GM12878 (cell line): ENCODE data around the gene PCDHA1. TPM values are rescaled to one million over a fixed set of nuclear protein-coding genes. Genes with fewer than 3 reads are reported as not detected.

Experiments used
- ATAC-seq: fragments of 200-7000 bp; cut with Tn5 transposase; 3 replicates; pipeline ENCODE4 v1.9.1; 2020; ENCODE audit warnings: mild to moderate bottlenecking, moderate library complexity
- BruUV-seq: library from RNA; stranded (reverse); fragments of 400-500 nt; replicated peaks from 2 replicates; lab custom pipeline; 2021; lab: Mats Ljungman, UMichigan
- CTCF ChIA-PET: fragments of 300-600 bp; sonication (Branson Sonifier 250); formaldehyde crosslinking; extraction: SDS; loops from one replicate; lab custom pipeline; 2021; ENCODE audit warnings: inconsistent platforms; lab: Yijun Ruan, JAX
- POLR2A ChIA-PET: fragments of 350-600 bp; formaldehyde crosslinking; extraction: SDS; loops from one replicate; lab custom pipeline; 2021; ENCODE audit warnings: inconsistent platforms; lab: Charles Lee
- RAD21 ChIA-PET: fragments of 300-600 bp; sonication (Branson Sonifier 250); formaldehyde crosslinking; loops from one replicate; lab custom pipeline; 2023; ENCODE audit warnings: antibody characterized with exemption; ENCODE audit not compliant: unreplicated experiment; lab: Charles Lee
- SMC1A ChIA-PET: fragments of 300-600 bp; sonication (Branson Sonifier 250); formaldehyde crosslinking; loops from one replicate; lab custom pipeline; 2023; ENCODE audit not compliant: unreplicated experiment, uncharacterized antibody; lab: Charles Lee
- DNase-seq: peaks from one replicate; pipeline ENCODE4 v3.0.0-alpha.2; 2011; ENCODE audit warnings: low read depth, low spot score
- FAIRE-seq: peaks from 3 replicates; lab custom pipeline; 2011; peaks lifted over from hg19 to GRCh38; lab: Jason Lieb, UNC
- H2AFZ ChIP-seq: 2 replicates; pipeline ENCODE4 v1.6.0; 2011; ENCODE audit warnings: low read depth, low read length, control low read depth; ENCODE audit not compliant: control insufficient read depth
- H3K27ac ChIP-seq: 2 replicates; pipeline ENCODE4 v1.5.1; 2011; ENCODE audit warnings: control low read depth; ENCODE audit not compliant: control insufficient read depth, insufficient read depth
- H3K27me3 ChIP-seq, 2 experiments: replicated peaks in 1 of 2; 2 replicates each; pipeline versions ENCODE4 v1.6.0 to v1.6.1; 2011; ENCODE audit warnings: low read length in 1 of 2; ENCODE audit not compliant: control insufficient read depth in 2 of 2, insufficient read depth in 2 of 2
- H3K36me3 ChIP-seq, 2 experiments: 2 replicates each; pipeline ENCODE4 v1.5.1; 2011; ENCODE audit warnings: low read length in 1 of 2; ENCODE audit not compliant: control insufficient read depth in 2 of 2, insufficient read depth in 2 of 2
- H3K4me1 ChIP-seq: 2 replicates; pipeline ENCODE4 v1.6.1; 2011; ENCODE audit warnings: mild to moderate bottlenecking, low read length, moderate library complexity, mixed read lengths; ENCODE audit not compliant: control insufficient read depth, insufficient read depth
- H3K4me2 ChIP-seq: 2 replicates; pipeline ENCODE4 v1.6.0; 2011; ENCODE audit warnings: control low read depth; ENCODE audit not compliant: control insufficient read depth, insufficient read depth
- H3K4me3 ChIP-seq: fragments of 200-600 bp; sonication (generic); 2 replicates; pipeline ENCODE4 v1.5.1; 2016
- H3K79me2 ChIP-seq: 2 replicates; pipeline ENCODE4 v1.6.0; 2011; ENCODE audit warnings: low read length; ENCODE audit not compliant: control insufficient read depth, insufficient read depth
- H3K9ac ChIP-seq: 2 replicates; pipeline ENCODE4 v1.8.0; 2011; ENCODE audit warnings: low read length, control low read depth, mixed read lengths; ENCODE audit not compliant: control insufficient read depth, insufficient read depth
- H3K9me3 ChIP-seq: replicated peaks from 3 replicates; pipeline ENCODE4 v1.5.1; 2011; ENCODE audit warnings: mild to moderate bottlenecking, low read length; ENCODE audit not compliant: control insufficient read depth, insufficient read depth
- H4K20me1 ChIP-seq: 2 replicates; pipeline ENCODE4 v1.6.0; 2011; ENCODE audit not compliant: control insufficient read depth, insufficient read depth
- HDAC2 ChIP-seq: fragments of 200-600 bp; sonication (generic); IDR thresholded peaks from 2 replicates; pipeline ENCODE4 v1.6.1; 2017
- IKZF1 ChIP-seq: fragments of 450-650 bp; conservative IDR thresholded peaks from 2 replicates; pipeline ENCODE4 v1.6.1; 2017; ENCODE audit warnings: antibody characterized with exemption, mild to moderate bottlenecking
- MXI1 ChIP-seq: fragments of 150-350 bp; IDR thresholded peaks from 2 replicates; pipeline ENCODE4 v1.6.1; 2011; ENCODE audit warnings: low read depth, mild to moderate bottlenecking, inconsistent platforms, low read length, improper control_type of control experiment
- MYC ChIP-seq: IDR thresholded peaks from 2 replicates; pipeline ENCODE4 v1.6.1; 2011; ENCODE audit warnings: mild to moderate bottlenecking, low read length, moderate library complexity, inconsistent platforms; ENCODE audit not compliant: insufficient read depth, insufficient replicate concordance, insufficient read length, severe bottlenecking
- NBN ChIP-seq: fragments of 450-650 bp; IDR thresholded peaks from 2 replicates; pipeline ENCODE4 v1.6.1; 2016
- NFYA ChIP-seq: IDR thresholded peaks from 2 replicates; pipeline ENCODE4 v1.6.1; 2011; ENCODE audit warnings: low read depth, mild to moderate bottlenecking, low read length, improper control_type of control experiment, borderline replicate concordance
- WGBS: methylation state at CpG from one replicate; pipeline ENCODE4 v1.1.6; 2016; ENCODE audit warnings: low lambda C conversion rate; ENCODE audit not compliant: insufficient replicate concordance, insufficient coverage; ENCODE audit errors: missing lambda C conversion rate; 5-methylcytosine and 5-hydroxymethylcytosine counted together
- in situ Hi-C: fragments of 300-500 bp; cut with MboI; formaldehyde crosslinking; loops from 9 replicates; pipeline ENCODE4 v1.14.3; 2018; ENCODE audit warnings: mixed read lengths
- intact Hi-C: fragments of 100-400 bp; cut with micrococcal nuclease; formaldehyde crosslinking; loops from one replicate; pipeline ENCODE4 v1.14.2; 2022; ENCODE audit not compliant: unreplicated experiment
- polyA plus RNA-seq, 11 experiments: library from polyadenylated mRNA; depleted of rRNA in 4 of 11; unstranded in 6 of 11; stranded (reverse) in 5 of 11; fragments of >200 nt; fragmentation: Nextera tagmentation in 4 of 11; fragmentation: Illumina TruSeq in 1 of 11; extraction: Ambion mirVana in 4 of 11; extraction: Trizol in 1 of 11; gene quantifications; 1 replicate in 1 of 11; 2 replicates in 10 of 11; pipeline versions ENCODE4 v1.2.1 to v1.2.3, GENCODE V29; 2011 to 2016; ENCODE audit warnings: inconsistent platforms in 2 of 11, missing spikeins in 2 of 11, low read depth in 1 of 11
- total RNA-seq, 4 experiments: library from RNA; depleted of rRNA in 3 of 4; stranded (reverse); fragments of >200 nt in 3 of 4; fragmentation: Illumina TruSeq in 1 of 4; extraction: Trizol in 1 of 4; gene quantifications; 2 replicates each; pipeline versions ENCODE4 v1.2.1 to v1.2.3, GENCODE V29; 2013 to 2021
- TF ChIP-seq, protein P1 (sequence below): fragments of 150-350 bp; IDR thresholded peaks from 2 replicates; pipeline ENCODE4 v1.6.1; 2014; ENCODE audit warnings: mild to moderate bottlenecking, low read depth, low read length

PCDHA1 gene
- total and polyA plus RNA-seq, 10 of the 15 experiments (the other 5 are each of a cell fraction or from before 2014, with no cell fraction given): 0.03 TPM; not detected in 9

DNA sequence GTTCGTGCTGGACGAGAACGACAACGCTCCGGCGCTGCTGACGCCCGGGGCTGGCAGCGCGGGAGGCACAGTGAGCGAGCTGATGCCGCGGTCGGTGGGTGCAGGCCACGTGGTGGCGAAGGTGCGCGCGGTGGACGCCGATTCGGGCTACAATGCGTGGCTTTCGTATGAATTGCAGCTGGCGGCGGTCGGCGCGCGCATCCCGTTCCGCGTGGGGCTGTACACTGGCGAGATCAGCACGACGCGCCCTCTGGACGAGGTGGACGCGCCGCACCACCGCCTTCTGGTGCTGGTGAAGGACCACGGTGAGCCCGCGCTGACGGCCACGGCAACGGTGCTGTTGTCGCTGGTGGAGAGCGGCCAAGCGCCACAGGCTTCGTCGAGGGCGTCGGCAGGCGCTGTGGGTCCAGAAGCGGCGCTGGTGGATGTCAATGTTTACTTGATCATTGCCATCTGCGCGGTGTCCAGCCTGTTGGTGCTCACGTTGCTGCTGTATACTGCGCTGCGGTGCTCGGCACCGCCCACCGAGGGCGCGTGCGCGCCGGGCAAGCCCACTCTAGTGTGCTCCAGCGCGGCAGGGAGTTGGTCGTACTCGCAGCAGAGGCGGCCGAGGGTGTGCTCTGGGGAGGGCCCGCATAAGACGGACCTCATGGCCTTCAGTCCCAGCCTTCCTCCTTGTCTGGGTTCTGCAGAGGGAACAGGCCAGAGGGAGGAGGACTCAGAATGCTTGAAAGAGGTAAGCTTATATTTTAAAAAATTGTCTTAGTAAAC is 98.2 kb downstream of the PCDHA1 start:
- Histone ChIP-seq H3K79me2 (no peaks in the 10 kb centered on the region), H3K36me3 (no peaks in the 10 kb centered on the region), H3K4me3 (no peak overlapping the region), H3K27ac (no peak overlapping the region), H2AFZ (no peak overlapping the region), H3K27me3 (no peaks in the 10 kb centered on the region), H3K9me3 (peaks cover 2% of the 10 kb centered on the region; the same call in 1 of the 3 replicates), H3K4me1 (no peaks in the 10 kb centered on the region), H3K4me2 (no peak overlapping the region), H3K9ac (no peak overlapping the region), H4K20me1 (no peaks in the 10 kb centered on the region)
- ChIA-PET RAD21 (no interaction called here), SMC1A (no interaction called here), CTCF (no interaction called here), POLR2A (no interaction called here)
- TF ChIP-seq HDAC2 (no peak), NFYA (no peak), IKZF1 (no peak), MYC (no peak), MXI1 (no peak), NBN (no peak)
- TF ChIP-seq, protein P1, sequence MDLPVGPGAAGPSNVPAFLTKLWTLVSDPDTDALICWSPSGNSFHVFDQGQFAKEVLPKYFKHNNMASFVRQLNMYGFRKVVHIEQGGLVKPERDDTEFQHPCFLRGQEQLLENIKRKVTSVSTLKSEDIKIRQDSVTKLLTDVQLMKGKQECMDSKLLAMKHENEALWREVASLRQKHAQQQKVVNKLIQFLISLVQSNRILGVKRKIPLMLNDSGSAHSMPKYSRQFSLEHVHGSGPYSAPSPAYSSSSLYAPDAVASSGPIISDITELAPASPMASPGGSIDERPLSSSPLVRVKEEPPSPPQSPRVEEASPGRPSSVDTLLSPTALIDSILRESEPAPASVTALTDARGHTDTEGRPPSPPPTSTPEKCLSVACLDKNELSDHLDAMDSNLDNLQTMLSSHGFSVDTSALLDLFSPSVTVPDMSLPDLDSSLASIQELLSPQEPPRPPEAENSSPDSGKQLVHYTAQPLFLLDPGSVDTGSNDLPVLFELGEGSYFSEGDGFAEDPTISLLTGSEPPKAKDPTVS: no peak
- DNase-seq (no peak), FAIRE-seq (no peak), ATAC-seq (no peak)
- intact Hi-C loops: no loop called here
- no TSS peak for BruUV-seq
- WGBS: 86% methylated on average over 57 of the region's 79 CpGs
- in situ Hi-C loops: no loop called here
